Measurements from ENCODE around the gene FARP1. TPM values are rescaled to one million over a fixed set of nuclear protein-coding genes. Genes with fewer than 3 reads are reported as not detected.

Gene FARP1
- total and polyA plus RNA-seq, 2 of the 13 experiments (the other 11 are each of a cell fraction or from before 2014, with no cell fraction given) = 70.6 to 126 TPM

DNA sequence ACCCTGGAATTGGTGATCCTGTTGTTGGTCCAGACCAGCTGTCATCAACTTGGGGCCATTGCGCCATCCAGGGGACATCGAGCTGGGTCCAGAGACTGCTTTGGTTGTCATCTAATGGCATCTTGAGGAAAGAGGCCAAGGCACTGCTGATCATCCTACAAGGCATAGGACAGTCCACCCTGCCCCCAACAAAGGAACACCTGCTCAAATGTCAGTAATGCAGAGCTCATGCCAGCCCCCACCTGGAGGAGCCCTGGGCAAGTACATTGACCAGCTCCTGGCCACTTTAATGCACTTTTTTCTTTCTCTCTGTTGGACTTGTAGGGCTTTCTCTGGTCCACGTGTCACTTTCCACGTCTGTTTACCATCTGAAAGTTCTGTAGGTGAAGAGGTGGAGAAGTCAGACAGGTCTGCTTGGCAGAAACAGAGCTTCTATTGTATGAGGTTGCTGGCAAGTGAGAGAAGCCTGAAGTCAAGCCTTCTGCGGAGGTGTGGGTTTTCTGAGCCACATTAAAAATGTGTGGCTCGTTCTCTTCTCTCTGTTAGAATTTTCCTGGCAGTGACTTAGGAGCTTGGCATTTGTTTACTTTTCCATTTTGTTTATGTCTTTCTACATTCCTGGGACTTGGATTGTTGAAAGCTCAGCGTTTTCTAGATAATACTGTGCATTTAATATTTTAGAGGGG is 158.2 kb downstream of the FARP1 start (continued):
- TF ChIP-seq, protein P1, sequence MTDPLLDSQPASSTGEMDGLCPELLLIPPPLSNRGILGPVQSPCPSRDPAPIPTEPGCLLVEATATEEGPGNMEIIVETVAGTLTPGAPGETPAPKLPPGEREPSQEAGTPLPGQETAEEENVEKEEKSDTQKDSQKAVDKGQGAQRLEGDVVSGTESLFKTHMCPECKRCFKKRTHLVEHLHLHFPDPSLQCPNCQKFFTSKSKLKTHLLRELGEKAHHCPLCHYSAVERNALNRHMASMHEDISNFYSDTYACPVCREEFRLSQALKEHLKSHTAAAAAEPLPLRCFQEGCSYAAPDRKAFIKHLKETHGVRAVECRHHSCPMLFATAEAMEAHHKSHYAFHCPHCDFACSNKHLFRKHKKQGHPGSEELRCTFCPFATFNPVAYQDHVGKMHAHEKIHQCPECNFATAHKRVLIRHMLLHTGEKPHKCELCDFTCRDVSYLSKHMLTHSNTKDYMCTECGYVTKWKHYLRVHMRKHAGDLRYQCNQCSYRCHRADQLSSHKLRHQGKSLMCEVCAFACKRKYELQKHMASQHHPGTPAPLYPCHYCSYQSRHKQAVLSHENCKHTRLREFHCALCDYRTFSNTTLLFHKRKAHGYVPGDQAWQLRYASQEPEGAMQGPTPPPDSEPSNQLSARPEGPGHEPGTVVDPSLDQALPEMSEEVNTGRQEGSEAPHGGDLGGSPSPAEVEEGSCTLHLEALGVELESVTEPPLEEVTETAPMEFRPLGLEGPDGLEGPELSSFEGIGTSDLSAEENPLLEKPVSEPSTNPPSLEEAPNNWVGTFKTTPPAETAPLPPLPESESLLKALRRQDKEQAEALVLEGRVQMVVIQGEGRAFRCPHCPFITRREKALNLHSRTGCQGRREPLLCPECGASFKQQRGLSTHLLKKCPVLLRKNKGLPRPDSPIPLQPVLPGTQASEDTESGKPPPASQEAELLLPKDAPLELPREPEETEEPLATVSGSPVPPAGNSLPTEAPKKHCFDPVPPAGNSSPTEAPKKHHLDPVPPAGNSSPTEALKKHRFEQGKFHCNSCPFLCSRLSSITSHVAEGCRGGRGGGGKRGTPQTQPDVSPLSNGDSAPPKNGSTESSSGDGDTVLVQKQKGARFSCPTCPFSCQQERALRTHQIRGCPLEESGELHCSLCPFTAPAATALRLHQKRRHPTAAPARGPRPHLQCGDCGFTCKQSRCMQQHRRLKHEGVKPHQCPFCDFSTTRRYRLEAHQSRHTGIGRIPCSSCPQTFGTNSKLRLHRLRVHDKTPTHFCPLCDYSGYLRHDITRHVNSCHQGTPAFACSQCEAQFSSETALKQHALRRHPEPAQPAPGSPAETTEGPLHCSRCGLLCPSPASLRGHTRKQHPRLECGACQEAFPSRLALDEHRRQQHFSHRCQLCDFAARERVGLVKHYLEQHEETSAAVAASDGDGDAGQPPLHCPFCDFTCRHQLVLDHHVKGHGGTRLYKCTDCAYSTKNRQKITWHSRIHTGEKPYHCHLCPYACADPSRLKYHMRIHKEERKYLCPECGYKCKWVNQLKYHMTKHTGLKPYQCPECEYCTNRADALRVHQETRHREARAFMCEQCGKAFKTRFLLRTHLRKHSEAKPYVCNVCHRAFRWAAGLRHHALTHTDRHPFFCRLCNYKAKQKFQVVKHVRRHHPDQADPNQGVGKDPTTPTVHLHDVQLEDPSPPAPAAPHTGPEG (CRISPR knock-in tag; IDR thresholded peaks at IDR 0.05) = no peak
- TF ChIP-seq LCORL (IDR thresholded peaks at IDR 0.05) (no peak), LCORL (CRISPR knock-in tag; IDR thresholded peaks at IDR 0.05) (no peak; the same call in none of the 2 replicates), MBD4 (IDR thresholded peaks at IDR 0.05; ENCODE audit: borderline replicate concordance, low read length) (no peak), ZNF589 (CRISPR knock-in tag; conservative IDR thresholded peaks at IDR 0.05) (no peak), ZNF614 (CRISPR knock-in tag; IDR thresholded peaks at IDR 0.05; ENCODE audit: borderline replicate concordance) (no peak), RAD21 (CRISPR knock-in tag; IDR thresholded peaks at IDR 0.05) (no peak), ZNF746 (CRISPR knock-in tag; IDR thresholded peaks at IDR 0.05) (no peak), ZBTB21 (CRISPR knock-in tag; IDR thresholded peaks at IDR 0.05) (no peak), ZNF44 (CRISPR knock-in tag; IDR thresholded peaks at IDR 0.05) (no peak), ZNF674 (CRISPR knock-in tag; IDR thresholded peaks at IDR 0.05; ENCODE audit: low read depth) (no peak), SP1 (IDR thresholded peaks at IDR 0.05) (no peak), SP1 (CRISPR knock-in tag; IDR thresholded peaks at IDR 0.05) (no peak)
- TF ChIP-seq, protein P2, sequence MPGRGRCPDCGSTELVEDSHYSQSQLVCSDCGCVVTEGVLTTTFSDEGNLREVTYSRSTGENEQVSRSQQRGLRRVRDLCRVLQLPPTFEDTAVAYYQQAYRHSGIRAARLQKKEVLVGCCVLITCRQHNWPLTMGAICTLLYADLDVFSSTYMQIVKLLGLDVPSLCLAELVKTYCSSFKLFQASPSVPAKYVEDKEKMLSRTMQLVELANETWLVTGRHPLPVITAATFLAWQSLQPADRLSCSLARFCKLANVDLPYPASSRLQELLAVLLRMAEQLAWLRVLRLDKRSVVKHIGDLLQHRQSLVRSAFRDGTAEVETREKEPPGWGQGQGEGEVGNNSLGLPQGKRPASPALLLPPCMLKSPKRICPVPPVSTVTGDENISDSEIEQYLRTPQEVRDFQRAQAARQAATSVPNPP (CRISPR knock-in tag; IDR thresholded peaks at IDR 0.05) = no peak
- TF ChIP-seq, protein P3, sequence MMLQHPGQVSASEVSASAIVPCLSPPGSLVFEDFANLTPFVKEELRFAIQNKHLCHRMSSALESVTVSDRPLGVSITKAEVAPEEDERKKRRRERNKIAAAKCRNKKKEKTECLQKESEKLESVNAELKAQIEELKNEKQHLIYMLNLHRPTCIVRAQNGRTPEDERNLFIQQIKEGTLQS (CRISPR knock-in tag; IDR thresholded peaks at IDR 0.05) = 0 out of 2 replicates have a peak, but pooled peaks have one; percentile 38
- TF ChIP-seq, protein P4, sequence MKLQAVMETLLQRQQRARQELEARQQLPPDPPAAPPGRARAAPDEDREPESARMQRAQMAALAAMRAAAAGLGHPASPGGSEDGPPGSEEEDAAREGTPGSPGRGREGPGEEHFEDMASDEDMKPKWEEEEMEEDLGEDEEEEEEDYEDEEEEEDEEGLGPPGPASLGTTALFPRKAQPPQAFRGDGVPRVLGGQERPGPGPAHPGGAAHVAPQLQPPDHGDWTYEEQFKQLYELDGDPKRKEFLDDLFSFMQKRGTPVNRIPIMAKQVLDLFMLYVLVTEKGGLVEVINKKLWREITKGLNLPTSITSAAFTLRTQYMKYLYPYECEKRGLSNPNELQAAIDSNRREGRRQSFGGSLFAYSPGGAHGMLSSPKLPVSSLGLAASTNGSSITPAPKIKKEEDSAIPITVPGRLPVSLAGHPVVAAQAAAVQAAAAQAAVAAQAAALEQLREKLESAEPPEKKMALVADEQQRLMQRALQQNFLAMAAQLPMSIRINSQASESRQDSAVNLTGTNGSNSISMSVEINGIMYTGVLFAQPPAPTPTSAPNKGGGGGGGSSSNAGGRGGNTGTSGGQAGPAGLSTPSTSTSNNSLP (IDR thresholded peaks at IDR 0.05; ENCODE audit: low read depth, low read length) = no peak
- TF ChIP-seq, protein P5, sequence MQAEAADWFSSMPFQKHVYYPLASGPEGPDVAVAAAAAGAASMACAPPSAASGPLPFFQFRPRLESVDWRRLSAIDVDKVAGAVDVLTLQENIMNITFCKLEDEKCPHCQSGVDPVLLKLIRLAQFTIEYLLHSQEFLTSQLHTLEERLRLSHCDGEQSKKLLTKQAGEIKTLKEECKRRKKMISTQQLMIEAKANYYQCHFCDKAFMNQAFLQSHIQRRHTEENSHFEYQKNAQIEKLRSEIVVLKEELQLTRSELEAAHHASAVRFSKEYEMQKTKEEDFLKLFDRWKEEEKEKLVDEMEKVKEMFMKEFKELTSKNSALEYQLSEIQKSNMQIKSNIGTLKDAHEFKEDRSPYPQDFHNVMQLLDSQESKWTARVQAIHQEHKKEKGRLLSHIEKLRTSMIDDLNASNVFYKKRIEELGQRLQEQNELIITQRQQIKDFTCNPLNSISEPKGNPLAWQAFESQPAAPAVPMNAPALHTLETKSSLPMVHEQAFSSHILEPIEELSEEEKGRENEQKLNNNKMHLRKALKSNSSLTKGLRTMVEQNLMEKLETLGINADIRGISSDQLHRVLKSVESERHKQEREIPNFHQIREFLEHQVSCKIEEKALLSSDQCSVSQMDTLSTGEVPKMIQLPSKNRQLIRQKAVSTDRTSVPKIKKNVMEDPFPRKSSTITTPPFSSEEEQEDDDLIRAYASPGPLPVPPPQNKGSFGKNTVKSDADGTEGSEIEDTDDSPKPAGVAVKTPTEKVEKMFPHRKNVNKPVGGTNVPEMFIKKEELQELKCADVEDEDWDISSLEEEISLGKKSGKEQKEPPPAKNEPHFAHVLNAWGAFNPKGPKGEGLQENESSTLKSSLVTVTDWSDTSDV (CRISPR knock-in tag; IDR thresholded peaks at IDR 0.05) = no peak

Measured in HepG2 (cell line).